Osteoblast (primary cell): ENCODE results near the gene ARL6IP1. TPM values are rescaled to one million over a fixed set of nuclear protein-coding genes. Genes with fewer than 3 reads are reported as not detected.

Experiments used
- DNase-seq: peaks from one replicate; pipeline ENCODE4 v3.0.0; 2011; ENCODE audit warnings: low spot score, mixed read lengths; ENCODE audit not compliant: insufficient read length; ENCODE audit errors: missing footprints
- H2AFZ ChIP-seq: 2 replicates; pipeline ENCODE4 v1.6.0; 2011; ENCODE audit warnings: mild to moderate bottlenecking, low read length
- H3K27ac ChIP-seq: 2 replicates; pipeline ENCODE4 v1.5.1; 2011; ENCODE audit warnings: mild to moderate bottlenecking, low read depth, low read length, moderate library complexity
- H3K27me3 ChIP-seq: 2 replicates; pipeline ENCODE4 v1.6.0; 2012; ENCODE audit warnings: mild to moderate bottlenecking, control low read depth, inconsistent platforms, low read length, moderate library complexity; ENCODE audit not compliant: insufficient read depth
- H3K36me3 ChIP-seq: 2 replicates; pipeline ENCODE4 v1.5.1; 2011; ENCODE audit warnings: mild to moderate bottlenecking, low read length, control low read depth, moderate library complexity; ENCODE audit not compliant: insufficient read depth
- H3K4me1 ChIP-seq: 2 replicates; pipeline ENCODE4 v1.5.1; 2011; ENCODE audit warnings: mild to moderate bottlenecking, low read length, control low read depth, moderate library complexity; ENCODE audit not compliant: insufficient read depth
- H3K4me2 ChIP-seq: 2 replicates; pipeline ENCODE4 v1.6.0; 2011; ENCODE audit warnings: mild to moderate bottlenecking, low read length; ENCODE audit not compliant: insufficient read depth
- H3K4me3 ChIP-seq: fragments of 200-600 bp; sonication (generic); 3 replicates; pipeline ENCODE4 v1.5.1; 2012; ENCODE audit warnings: mild to moderate bottlenecking, low read length, inconsistent platforms; ENCODE audit not compliant: insufficient read depth
- H3K79me2 ChIP-seq: 2 replicates; pipeline ENCODE4 v1.6.0; 2012; ENCODE audit warnings: mild to moderate bottlenecking, low read length, control low read depth, inconsistent platforms; ENCODE audit not compliant: insufficient read depth
- H3K9me3 ChIP-seq: 2 replicates; pipeline ENCODE4 v1.5.1; 2011; ENCODE audit warnings: low read depth, low read length, control low read depth
- H4K20me1 ChIP-seq: 2 replicates; pipeline ENCODE4 v1.6.0; 2012; ENCODE audit warnings: mild to moderate bottlenecking, low read length, control low read depth; ENCODE audit not compliant: insufficient read depth
- CTCF ChIP-seq: IDR thresholded peaks from 2 replicates; pipeline ENCODE4 v1.5.1; 2011; ENCODE audit warnings: mild to moderate bottlenecking, low read depth, low read length, moderate library complexity; ENCODE audit errors: extremely low read depth
- total RNA-seq: library from RNA; depleted of rRNA; stranded (reverse); fragments of >200 nt; gene quantifications from 2 replicates; pipeline ENCODE4 v1.2.3, GENCODE V29; 2012

The ARL6IP1 gene
- total RNA-seq, 1 donor = 113 TPM

GRCh38 chr16:18800775-18801144 is 589 bp downstream of the ARL6IP1 start:
- Histone ChIP-seq H4K20me1 (peaks cover 21% of the 10 kb centered on the region), H3K4me2 (peak overlapping the region; percentile 92), H2AFZ (peak overlapping the region; percentile 57), H3K27me3 (no peaks in the 10 kb centered on the region), H3K36me3 (peaks cover 28% of the 10 kb centered on the region), H3K27ac (peak overlapping the region; percentile 91), H3K9me3 (no peaks in the 10 kb centered on the region), H3K79me2 (peaks cover 57% of the 10 kb centered on the region), H3K4me3 (peak overlapping the region; percentile 99), H3K4me1 (peaks cover 38% of the 10 kb centered on the region)
- no peak for TF ChIP-seq CTCF
- DNase-seq = no peak

- Histone ChIP-seq H3K4me1 (peaks cover 36% of the 10 kb centered on the region), H3K79me2 (peaks cover 62% of the 10 kb centered on the region), H3K36me3 (peaks cover 32% of the 10 kb centered on the region), H3K4me3 (peak overlapping the region; percentile 99), H3K27ac (peak overlapping the region; percentile 91), H3K27me3 (no peaks in the 10 kb centered on the region), H3K4me2 (peak overlapping the region; percentile 92), H2AFZ (no peak overlapping the region), H4K20me1 (peaks cover 21% of the 10 kb centered on the region), H3K9me3 (no peaks in the 10 kb centered on the region)
- DNase-seq = peak; percentile 65
- TF ChIP-seq CTCF = no peak
Observed at GRCh38 chr16:18800293-18800692, 1.1 kb downstream of the ARL6IP1 start.

GRCh38 chr16:18799500-18799899 is 1.8 kb downstream of the ARL6IP1 start:
- Histone ChIP-seq H3K4me3 (peak overlapping the region; percentile 99), H3K4me1 (peaks cover 35% of the 10 kb centered on the region), H3K4me2 (peak overlapping the region; percentile 92), H2AFZ (no peak overlapping the region), H3K9me3 (no peaks in the 10 kb centered on the region), H3K36me3 (peaks cover 40% of the 10 kb centered on the region), H3K27ac (peak overlapping the region; percentile 91), H4K20me1 (peaks cover 21% of the 10 kb centered on the region), H3K79me2 (peaks cover 66% of the 10 kb centered on the region), H3K27me3 (no peaks in the 10 kb centered on the region)
- no peak for TF ChIP-seq CTCF
- DNase-seq = no peak

- Histone ChIP-seq H3K4me1 (peaks cover 24% of the 10 kb centered on the region), H4K20me1 (peaks cover 21% of the 10 kb centered on the region), H3K27ac (no peak overlapping the region), H3K79me2 (peaks cover 72% of the 10 kb centered on the region), H3K27me3 (no peaks in the 10 kb centered on the region), H3K4me2 (no peak overlapping the region), H3K36me3 (peaks cover 56% of the 10 kb centered on the region), H3K9me3 (no peaks in the 10 kb centered on the region), H3K4me3 (no peak overlapping the region), H2AFZ (no peak overlapping the region)
- DNase-seq = no peak
- no peak for TF ChIP-seq CTCF
Observed at GRCh38 chr16:18797746-18798145, 3.6 kb downstream of the ARL6IP1 start.
